Superior temporal gyrus (tissue), 1 donor: Measurements from ENCODE around the gene RBM7.

Source experiments
- DNase-seq: peaks from one replicate; pipeline ENCODE4 v3.0.0-alpha.2; 2016; ENCODE audit errors: extremely low spot score

Gene RBM7

GRCh38 chr11:114447892-114448291 is 47.4 kb downstream of the RBM7 start:
- no peak for DNase-seq

GRCh38 chr11:114448749-114449482 is 48.5 kb downstream of the RBM7 start:
- peak; percentile 22 for DNase-seq

GRCh38 chr11:114449845-114450244 is 49.4 kb downstream of the RBM7 start:
- no peak for DNase-seq

GRCh38 chr11:114452399-114452798 is 51.9 kb downstream of the RBM7 start:
- no peak for DNase-seq
